ENCODE measurements around the gene WDR1. TPM values are rescaled to one million over a fixed set of nuclear protein-coding genes. Genes with fewer than 3 reads are reported as not detected.

The WDR1 gene
- total RNA-seq, 3 donors from 2014 or later (not counting 1 experiment from before 2014, with no cell fraction given), result 411 to 477 (median 468) TPM

DNA sequence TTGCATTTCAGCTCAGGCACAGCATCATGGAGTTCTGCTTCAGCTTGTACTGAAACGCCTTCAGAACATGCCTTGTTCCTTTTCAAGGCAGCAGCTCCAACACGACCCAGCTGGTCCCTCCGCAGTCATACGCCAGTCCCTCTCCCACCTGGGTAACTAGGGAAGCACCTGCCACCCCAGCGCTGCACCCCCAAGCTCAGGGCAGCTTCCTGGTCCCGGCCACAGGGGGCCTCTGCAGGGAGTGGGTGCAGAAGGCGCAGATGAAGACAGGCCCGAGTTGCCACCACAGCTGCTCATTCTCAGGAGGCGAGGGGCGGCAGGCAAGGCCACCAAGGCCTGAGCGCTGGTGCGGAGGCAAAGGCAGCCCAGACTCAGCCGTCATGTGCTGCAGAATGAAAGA lies 21.8 kb downstream of the WDR1 start:
- H3K27me3 Mint-ChIP-seq (ENCODE audit: low read depth in 2 of 2), result no peaks in the 10 kb centered on the region
- no peaks in the 10 kb centered on the region for H3K9me3 Mint-ChIP-seq
- Histone ChIP-seq H3K27ac (ENCODE audit: low read length) (peak overlapping the region; percentile 79), H3K9me3 (ENCODE audit: control insufficient read depth, insufficient read depth, low read length) (no peaks in the 10 kb centered on the region), H3K36me3 (ENCODE audit: control insufficient read depth, insufficient read depth, low read length) (peaks cover 84% of the 10 kb centered on the region), H3K4me3 (ENCODE audit: low read length) (no peak overlapping the region), H3K4me1 (ENCODE audit: control insufficient read depth, insufficient read depth, low read length) (peaks cover 94% of the 10 kb centered on the region), H3K27me3 (ENCODE audit: control insufficient read depth, insufficient read depth, low read length) (no peaks in the 10 kb centered on the region)
- peak overlapping the region; percentile 88 to 99 for H3K27ac Mint-ChIP-seq
- 25% methylated on average over 13 of the region's 13 CpGs for WGBS (ENCODE audit: insufficient coverage)
- peaks cover 78 to 87% of the 10 kb centered on the region in 2 donors for H3K4me1 Mint-ChIP-seq
- TF ChIP-seq, protein P1, sequence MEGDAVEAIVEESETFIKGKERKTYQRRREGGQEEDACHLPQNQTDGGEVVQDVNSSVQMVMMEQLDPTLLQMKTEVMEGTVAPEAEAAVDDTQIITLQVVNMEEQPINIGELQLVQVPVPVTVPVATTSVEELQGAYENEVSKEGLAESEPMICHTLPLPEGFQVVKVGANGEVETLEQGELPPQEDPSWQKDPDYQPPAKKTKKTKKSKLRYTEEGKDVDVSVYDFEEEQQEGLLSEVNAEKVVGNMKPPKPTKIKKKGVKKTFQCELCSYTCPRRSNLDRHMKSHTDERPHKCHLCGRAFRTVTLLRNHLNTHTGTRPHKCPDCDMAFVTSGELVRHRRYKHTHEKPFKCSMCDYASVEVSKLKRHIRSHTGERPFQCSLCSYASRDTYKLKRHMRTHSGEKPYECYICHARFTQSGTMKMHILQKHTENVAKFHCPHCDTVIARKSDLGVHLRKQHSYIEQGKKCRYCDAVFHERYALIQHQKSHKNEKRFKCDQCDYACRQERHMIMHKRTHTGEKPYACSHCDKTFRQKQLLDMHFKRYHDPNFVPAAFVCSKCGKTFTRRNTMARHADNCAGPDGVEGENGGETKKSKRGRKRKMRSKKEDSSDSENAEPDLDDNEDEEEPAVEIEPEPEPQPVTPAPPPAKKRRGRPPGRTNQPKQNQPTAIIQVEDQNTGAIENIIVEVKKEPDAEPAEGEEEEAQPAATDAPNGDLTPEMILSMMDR (IDR thresholded peaks at IDR 0.05), result no peak
- peak overlapping the region; percentile 58 for H3K4me3 Mint-ChIP-seq
- DNase-seq (peak in 1 of 2 donors; percentile 51), ATAC-seq (peak in 1 of 3 donors; percentile 4)
- intact Hi-C loops (cut with micrococcal nuclease), result loop anchor here (10.0 kb wide), 1 partner anchor 80 kb away; no protein-coding TSS in a partner anchor
- H3K36me3 Mint-ChIP-seq, result no peaks in the 10 kb centered on the region

DNA sequence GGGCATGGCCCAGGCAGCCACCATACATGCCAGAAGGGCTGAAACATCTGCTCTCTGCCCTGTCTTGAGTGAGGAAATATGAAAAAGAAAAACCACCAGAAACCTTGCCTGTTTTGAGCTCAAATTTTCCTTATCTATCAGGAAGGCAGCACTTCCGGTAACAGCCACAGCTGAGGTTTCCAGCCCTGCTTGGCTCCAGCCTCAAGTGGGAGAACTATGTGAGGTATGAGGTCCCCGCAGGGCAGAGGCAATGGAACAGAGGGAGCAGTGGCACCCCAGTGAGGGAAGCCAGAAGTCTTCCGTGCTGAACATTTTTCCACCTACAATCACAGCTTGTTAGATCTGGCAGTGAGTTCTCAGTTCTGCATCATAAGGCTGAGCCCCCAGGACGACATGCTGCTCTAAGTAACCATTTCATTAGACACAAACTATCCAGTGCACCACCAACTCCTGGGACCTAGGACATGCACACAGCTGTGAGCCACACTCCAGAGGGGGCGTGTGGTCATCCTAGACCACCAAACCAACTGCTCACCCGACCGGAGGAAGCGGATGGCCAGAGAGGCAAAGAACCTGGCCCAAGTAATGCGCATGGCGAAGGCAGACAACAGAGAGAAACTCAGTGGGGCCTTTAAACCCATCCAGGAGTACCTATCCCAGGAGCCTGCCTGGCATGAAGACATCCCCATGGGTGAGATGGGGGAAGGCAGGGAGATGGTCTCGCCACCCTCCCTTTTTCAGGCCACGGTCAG lies 22.6 kb downstream of the WDR1 start:
- peaks cover 82% of the 10 kb centered on the region for H3K36me3 ChIP-seq (ENCODE audit: control insufficient read depth, insufficient read depth, low read length)
- 52% methylated on average over 12 of the region's 12 CpGs for WGBS (ENCODE audit: insufficient coverage)

DNA sequence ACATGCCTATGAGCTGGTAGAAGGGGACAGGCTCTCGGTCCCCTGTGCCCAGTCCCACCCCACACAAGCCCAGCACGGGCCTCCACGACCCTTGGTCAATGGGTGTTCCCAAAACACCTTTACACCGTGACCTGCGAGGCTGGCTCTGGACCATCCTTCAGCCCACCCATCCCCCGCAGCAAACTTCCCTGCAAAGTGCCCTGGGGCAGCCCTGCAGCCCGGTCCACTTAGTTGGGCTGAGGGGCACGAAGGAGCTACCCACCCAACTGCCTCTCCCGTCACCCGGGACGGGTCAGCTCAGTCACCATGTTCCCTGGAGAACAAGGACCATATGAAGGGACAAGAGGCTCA lies 23.4 kb downstream of the WDR1 start:
- TF ChIP-seq, protein P1 (IDR thresholded peaks at IDR 0.05), result no peak
- no peaks in the 10 kb centered on the region for H3K36me3 Mint-ChIP-seq
- no peaks in the 10 kb centered on the region for H3K9me3 ChIP-seq (ENCODE audit: control insufficient read depth, insufficient read depth, low read length)
- no peaks in the 10 kb centered on the region for H3K9me3 Mint-ChIP-seq
- H3K4me3 ChIP-seq (ENCODE audit: low read length), result no peak overlapping the region
- peak overlapping the region; percentile 88 to 99 for H3K27ac Mint-ChIP-seq
- DNase-seq, result no peak
- peak overlapping the region; percentile 75 for H3K4me3 Mint-ChIP-seq
- intact Hi-C loops (cut with micrococcal nuclease), result loop anchor here (10.0 kb wide), 1 partner anchor 78 kb away; no protein-coding TSS in a partner anchor
- peak overlapping the region; percentile 79 for H3K27ac ChIP-seq (ENCODE audit: low read length)
- H3K4me1 ChIP-seq (ENCODE audit: control insufficient read depth, insufficient read depth, low read length), result peaks cover 78% of the 10 kb centered on the region
- no peaks in the 10 kb centered on the region for H3K27me3 ChIP-seq (ENCODE audit: control insufficient read depth, insufficient read depth, low read length)
- 72% methylated on average over 11 of the region's 11 CpGs for WGBS (ENCODE audit: insufficient coverage)
- peaks cover 81% of the 10 kb centered on the region for H3K36me3 ChIP-seq (ENCODE audit: control insufficient read depth, insufficient read depth, low read length)
- no peak for ATAC-seq
- H3K4me1 Mint-ChIP-seq, result peaks cover 62 to 73% of the 10 kb centered on the region in 2 donors
- no peaks in the 10 kb centered on the region for H3K27me3 Mint-ChIP-seq (ENCODE audit: low read depth in 2 of 2)

More for the DNA sequence above, 22.6 kb downstream of the WDR1 start:
- Histone ChIP-seq H3K4me3 (ENCODE audit: low read length) (no peak overlapping the region), H3K27me3 (ENCODE audit: control insufficient read depth, insufficient read depth, low read length) (no peaks in the 10 kb centered on the region), H3K4me1 (ENCODE audit: control insufficient read depth, insufficient read depth, low read length) (peaks cover 86% of the 10 kb centered on the region), H3K9me3 (ENCODE audit: control insufficient read depth, insufficient read depth, low read length) (no peaks in the 10 kb centered on the region), H3K27ac (ENCODE audit: low read length) (peak overlapping the region; percentile 79)
- Mint-ChIP-seq H3K27me3 (ENCODE audit: low read depth in 2 of 2) (no peaks in the 10 kb centered on the region), H3K27ac (peak overlapping the region; percentile 88 to 99), H3K4me3 (peak overlapping the region; percentile 75), H3K4me1 (peaks cover 69 to 80% of the 10 kb centered on the region in 2 donors), H3K36me3 (no peaks in the 10 kb centered on the region), H3K9me3 (no peaks in the 10 kb centered on the region)
- intact Hi-C loops (cut with micrococcal nuclease), result loop anchor here (10.0 kb wide), 1 partner anchor 79 kb away; no protein-coding TSS in a partner anchor
- DNase-seq, result peak in 1 of 2 donors; percentile 58
- TF ChIP-seq, protein P1 (IDR thresholded peaks at IDR 0.05), result no peak
- no peak for ATAC-seq

Measured in natural killer cell (primary cell).